ENCODE data around the gene CAP2.

The CAP2 gene

DNA sequence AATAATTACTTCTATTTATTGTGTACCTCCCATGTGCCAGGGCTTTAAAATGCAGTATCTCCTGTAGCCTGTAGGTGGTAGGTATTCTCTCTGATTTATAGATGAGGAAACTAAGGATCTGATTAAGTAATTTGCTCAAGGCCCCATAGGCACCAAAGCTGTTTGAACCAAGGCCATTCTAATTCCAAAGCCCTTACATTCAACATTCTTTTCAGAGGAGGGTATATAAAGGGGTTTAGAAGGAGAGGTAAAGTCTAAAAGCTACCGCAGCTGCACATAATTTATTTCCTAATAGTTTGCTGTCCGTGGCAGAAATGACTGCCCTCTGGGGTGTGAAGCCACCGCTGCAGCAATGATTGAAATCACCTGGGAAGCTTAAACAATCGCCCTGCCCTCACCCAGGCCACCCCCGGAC, 111.7 kb downstream of the CAP2 start:
- TF ChIP-seq FOXP2 (optimal IDR thresholded peaks at IDR 0.05; ENCODE audit: borderline replicate concordance, extremely low read depth, extremely low read length, insufficient read depth) = no peak

DNA sequence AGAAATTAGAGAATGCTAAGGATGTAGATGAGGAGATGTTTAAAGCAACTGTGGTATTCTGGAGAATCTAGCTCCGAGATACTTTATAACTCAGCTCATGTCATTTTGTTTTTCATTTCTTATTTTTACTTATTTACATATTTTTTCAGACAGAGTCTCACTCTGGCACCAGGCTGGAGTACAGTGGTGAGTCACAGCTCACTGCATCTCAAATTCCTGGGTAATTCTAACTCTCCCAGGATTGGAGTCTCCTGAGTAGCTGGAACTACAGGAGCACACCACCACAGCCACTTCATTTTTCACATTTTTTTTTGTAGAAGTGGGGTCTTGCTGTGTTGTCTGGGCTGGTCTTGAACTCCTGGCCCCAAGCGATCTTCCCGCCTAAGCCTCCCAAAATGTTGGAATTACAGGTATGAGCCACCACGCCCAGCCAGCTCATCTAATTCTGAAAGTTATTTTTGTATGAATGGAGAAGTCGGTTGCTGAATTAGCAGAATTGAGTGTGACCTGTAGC, 112.4 kb downstream of the CAP2 start:
- no peak for TF ChIP-seq FOXP2 (optimal IDR thresholded peaks at IDR 0.05; ENCODE audit: borderline replicate concordance, extremely low read depth, extremely low read length, insufficient read depth)
- TF ChIP-seq POLR2AphosphoS5 (IDR thresholded peaks at IDR 0.05; ENCODE audit: low read depth, low read length) = no peak
- no peak for TF ChIP-seq SIN3A (IDR thresholded peaks at IDR 0.05; ENCODE audit: borderline replicate concordance, insufficient read depth, low read length)
- TF ChIP-seq TAF1 (IDR thresholded peaks at IDR 0.05; ENCODE audit: borderline replicate concordance, insufficient read depth, low read length) = no peak
- TF ChIP-seq, protein P1, sequence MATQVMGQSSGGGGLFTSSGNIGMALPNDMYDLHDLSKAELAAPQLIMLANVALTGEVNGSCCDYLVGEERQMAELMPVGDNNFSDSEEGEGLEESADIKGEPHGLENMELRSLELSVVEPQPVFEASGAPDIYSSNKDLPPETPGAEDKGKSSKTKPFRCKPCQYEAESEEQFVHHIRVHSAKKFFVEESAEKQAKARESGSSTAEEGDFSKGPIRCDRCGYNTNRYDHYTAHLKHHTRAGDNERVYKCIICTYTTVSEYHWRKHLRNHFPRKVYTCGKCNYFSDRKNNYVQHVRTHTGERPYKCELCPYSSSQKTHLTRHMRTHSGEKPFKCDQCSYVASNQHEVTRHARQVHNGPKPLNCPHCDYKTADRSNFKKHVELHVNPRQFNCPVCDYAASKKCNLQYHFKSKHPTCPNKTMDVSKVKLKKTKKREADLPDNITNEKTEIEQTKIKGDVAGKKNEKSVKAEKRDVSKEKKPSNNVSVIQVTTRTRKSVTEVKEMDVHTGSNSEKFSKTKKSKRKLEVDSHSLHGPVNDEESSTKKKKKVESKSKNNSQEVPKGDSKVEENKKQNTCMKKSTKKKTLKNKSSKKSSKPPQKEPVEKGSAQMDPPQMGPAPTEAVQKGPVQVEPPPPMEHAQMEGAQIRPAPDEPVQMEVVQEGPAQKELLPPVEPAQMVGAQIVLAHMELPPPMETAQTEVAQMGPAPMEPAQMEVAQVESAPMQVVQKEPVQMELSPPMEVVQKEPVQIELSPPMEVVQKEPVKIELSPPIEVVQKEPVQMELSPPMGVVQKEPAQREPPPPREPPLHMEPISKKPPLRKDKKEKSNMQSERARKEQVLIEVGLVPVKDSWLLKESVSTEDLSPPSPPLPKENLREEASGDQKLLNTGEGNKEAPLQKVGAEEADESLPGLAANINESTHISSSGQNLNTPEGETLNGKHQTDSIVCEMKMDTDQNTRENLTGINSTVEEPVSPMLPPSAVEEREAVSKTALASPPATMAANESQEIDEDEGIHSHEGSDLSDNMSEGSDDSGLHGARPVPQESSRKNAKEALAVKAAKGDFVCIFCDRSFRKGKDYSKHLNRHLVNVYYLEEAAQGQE (IDR thresholded peaks at IDR 0.05; ENCODE audit: insufficient read depth in 1 of 2, low read depth in 2 of 2, low read length in 2 of 2) = no peak

DNA sequence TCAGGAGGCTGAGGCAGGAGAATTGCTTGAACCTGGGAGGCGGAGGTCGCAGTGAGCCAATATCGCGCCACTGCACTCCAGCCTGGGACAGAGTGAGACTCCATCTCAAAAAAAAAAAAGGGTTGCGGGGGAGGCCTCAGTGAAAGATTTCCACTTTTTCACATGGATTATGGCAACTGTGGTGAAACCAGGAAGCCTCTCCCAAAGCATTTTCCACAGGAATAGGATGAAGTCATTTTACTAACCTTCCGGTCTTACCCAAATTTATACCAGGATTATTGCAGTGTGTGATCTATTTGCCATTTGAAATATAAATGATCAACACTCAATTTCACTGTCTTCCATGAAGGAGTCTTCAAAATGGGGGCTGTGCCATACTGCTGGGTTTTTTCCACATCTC, 113.1 kb downstream of the CAP2 start:
- TF ChIP-seq, protein P1 (IDR thresholded peaks at IDR 0.05; ENCODE audit: insufficient read depth in 1 of 2, low read depth in 2 of 2, low read length in 2 of 2) = no peak
- TF ChIP-seq SIN3A (IDR thresholded peaks at IDR 0.05; ENCODE audit: borderline replicate concordance, insufficient read depth, low read length) (no peak), POLR2AphosphoS5 (IDR thresholded peaks at IDR 0.05; ENCODE audit: low read depth, low read length) (no peak), TAF1 (IDR thresholded peaks at IDR 0.05; ENCODE audit: borderline replicate concordance, insufficient read depth, low read length) (no peak), FOXP2 (optimal IDR thresholded peaks at IDR 0.05; ENCODE audit: borderline replicate concordance, extremely low read depth, extremely low read length, insufficient read depth) (no peak)

DNA sequence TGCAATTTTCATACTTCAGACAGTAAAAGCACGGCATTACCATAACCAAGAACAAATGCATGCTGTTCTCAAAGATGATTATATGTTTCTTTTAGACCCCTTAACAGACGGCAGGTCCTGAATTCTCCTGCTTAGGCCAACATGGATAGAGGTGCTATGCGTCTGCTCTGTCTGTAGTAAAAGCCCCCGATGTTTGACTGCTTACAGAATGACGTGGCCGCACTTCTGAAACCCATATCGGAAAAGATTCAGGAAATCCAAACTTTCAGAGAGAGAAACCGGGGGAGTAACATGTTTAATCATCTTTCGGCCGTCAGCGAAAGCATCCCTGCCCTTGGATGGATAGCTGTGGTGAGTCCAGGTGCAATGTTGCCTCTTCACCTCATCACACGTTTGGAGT, 113.6 kb downstream of the CAP2 start:
- TF ChIP-seq SIN3A (IDR thresholded peaks at IDR 0.05; ENCODE audit: borderline replicate concordance, insufficient read depth, low read length) = no peak
- TF ChIP-seq, protein P1 (IDR thresholded peaks at IDR 0.05; ENCODE audit: insufficient read depth in 1 of 2, low read depth in 2 of 2, low read length in 2 of 2) = no peak
- TF ChIP-seq POLR2AphosphoS5 (IDR thresholded peaks at IDR 0.05; ENCODE audit: low read depth, low read length) = no peak
- no peak for TF ChIP-seq TAF1 (IDR thresholded peaks at IDR 0.05; ENCODE audit: borderline replicate concordance, insufficient read depth, low read length)
- TF ChIP-seq FOXP2 (optimal IDR thresholded peaks at IDR 0.05; ENCODE audit: borderline replicate concordance, extremely low read depth, extremely low read length, insufficient read depth) = no peak

DNA sequence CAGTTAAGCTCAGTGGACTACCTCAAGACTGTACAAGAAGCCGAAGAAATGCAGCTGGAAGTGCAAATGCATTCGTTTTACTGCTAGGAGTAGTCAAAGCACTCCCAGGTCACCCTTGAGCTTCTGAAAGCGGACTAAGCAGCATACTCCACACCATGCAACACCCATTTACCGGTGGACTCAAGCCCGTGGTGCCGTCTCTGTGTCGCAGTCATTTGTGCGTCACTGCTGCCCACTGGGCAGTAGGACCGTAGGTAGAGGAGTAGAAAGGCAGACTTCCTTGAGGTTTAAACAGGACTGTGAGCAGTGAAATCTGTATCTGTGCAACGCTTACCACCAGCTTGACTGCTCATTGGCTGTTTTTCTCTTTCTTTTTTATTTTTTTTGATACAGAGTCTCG, 117.7 kb downstream of the CAP2 start:
- TF ChIP-seq POLR2AphosphoS5 (IDR thresholded peaks at IDR 0.05; ENCODE audit: low read depth, low read length) (no peak), FOXP2 (optimal IDR thresholded peaks at IDR 0.05; ENCODE audit: borderline replicate concordance, extremely low read depth, extremely low read length, insufficient read depth) (no peak)

DNA sequence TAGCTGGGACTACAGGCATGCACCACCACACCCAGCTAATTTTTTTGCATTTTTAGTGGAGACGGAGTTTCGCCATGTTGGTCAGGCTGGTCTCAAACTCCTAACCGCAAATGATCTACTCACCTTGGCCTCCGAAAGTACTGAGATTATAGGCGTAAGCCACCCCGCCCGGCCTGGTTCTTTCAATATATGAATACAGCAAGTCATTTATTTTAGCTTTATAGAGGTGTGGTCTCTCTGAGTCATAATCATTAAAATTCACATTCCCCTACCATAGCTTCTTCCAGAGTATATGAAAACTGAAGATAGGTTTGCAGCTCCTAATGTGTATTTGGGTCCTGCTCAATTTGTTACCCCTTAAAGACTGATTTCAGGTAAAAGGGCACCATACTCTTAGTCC, 118.2 kb downstream of the CAP2 start:
- TF ChIP-seq SIN3A (IDR thresholded peaks at IDR 0.05; ENCODE audit: borderline replicate concordance, insufficient read depth, low read length) = no peak
- no peak for TF ChIP-seq TAF1 (IDR thresholded peaks at IDR 0.05; ENCODE audit: borderline replicate concordance, insufficient read depth, low read length)
- TF ChIP-seq, protein P1 (IDR thresholded peaks at IDR 0.05; ENCODE audit: insufficient read depth in 1 of 2, low read depth in 2 of 2, low read length in 2 of 2) = no peak
- no peak for TF ChIP-seq FOXP2 (optimal IDR thresholded peaks at IDR 0.05; ENCODE audit: borderline replicate concordance, extremely low read depth, extremely low read length, insufficient read depth)
- TF ChIP-seq POLR2AphosphoS5 (IDR thresholded peaks at IDR 0.05; ENCODE audit: low read depth, low read length) = no peak
